K562 (cell line): ENCODE measurements around the gene FEV. TPM values are rescaled to one million over a fixed set of nuclear protein-coding genes. Genes with fewer than 3 reads are reported as not detected.

Experiments
- ATAC-seq: fragments of 200-7000 bp; cut with Tn5 transposase; 3 replicates; pipeline ENCODE4 v1.9.1; 2020; ENCODE audit warnings: moderate library complexity
- BruUV-seq: library from RNA; stranded (reverse); fragments of 400-500 nt; replicated peaks from 2 replicates; lab custom pipeline; 2021; lab: Mats Ljungman, UMichigan
- CTCF ChIA-PET: fragments of 300-600 bp; formaldehyde crosslinking; extraction: SDS; loops from one replicate; lab custom pipeline; 2021; ENCODE audit warnings: low intra/inter-chr PET ratio; lab: Yijun Ruan, JAX
- POLR2A ChIA-PET: fragments of 300-600, 350-650 bp; sonication (Branson Sonifier 250); formaldehyde crosslinking; extraction: SDS; loops from one replicate; lab custom pipeline; 2021; ENCODE audit warnings: antibody characterized with exemption, inconsistent platforms; lab: Yijun Ruan, JAX
- DNase-seq, 4 experiments: peaks; one replicate each; pipeline versions ENCODE4 v3.0.0 to v3.0.0-alpha.2; 2011 to 2018; ENCODE audit warnings: low spot score in 3 of 4, mixed read lengths in 3 of 4; ENCODE audit errors: extremely low read depth in 1 of 4
- FAIRE-seq: peaks from 2 replicates; lab custom pipeline; 2011; peaks lifted over from hg19 to GRCh38; lab: Jason Lieb, UNC
- H2AFZ ChIP-seq: 2 replicates; pipeline ENCODE4 v1.6.0; 2011; ENCODE audit warnings: low read depth, low read length, control low read depth, inconsistent platforms
- H3K27ac ChIP-seq: fragments of 200-600 bp; 3 replicates; pipeline ENCODE4 v1.8.0; 2011; ENCODE audit warnings: low read depth, mild to moderate bottlenecking, control low read depth, inconsistent platforms, low read length, moderate library complexity, mixed read lengths; ENCODE audit errors: extremely low read depth
- H3K27me3 ChIP-seq, 2 experiments: fragments of 300-600 bp in 1 of 2; 2 replicates in 1 of 2; 3 replicates in 1 of 2; pipeline versions ENCODE4 v1.6.0 to v1.8.0; 2011; ENCODE audit warnings: inconsistent platforms in 2 of 2, low read length in 2 of 2, mild to moderate bottlenecking in 1 of 2, mixed read lengths in 1 of 2, moderate library complexity in 1 of 2; ENCODE audit not compliant: control insufficient read depth in 2 of 2, insufficient read depth in 2 of 2
- H3K36me3 ChIP-seq: fragments of 300-600 bp; 3 replicates; pipeline ENCODE4 v1.8.0; 2011; ENCODE audit warnings: mild to moderate bottlenecking, low read length, inconsistent platforms; ENCODE audit not compliant: control insufficient read depth, insufficient read depth
- H3K4me1 ChIP-seq, 2 experiments: fragments of 200-600 bp in 1 of 2; replicated peaks in 1 of 2; 2 replicates in 1 of 2; 3 replicates in 1 of 2; pipeline versions ENCODE4 v1.5.1 to v1.8.0; 2011; ENCODE audit warnings: inconsistent platforms in 2 of 2, low read length in 2 of 2, mild to moderate bottlenecking in 1 of 2, mixed read lengths in 1 of 2, moderate library complexity in 1 of 2; ENCODE audit not compliant: control insufficient read depth in 2 of 2, insufficient read depth in 2 of 2
- H3K4me2 ChIP-seq: 2 replicates; pipeline ENCODE4 v1.6.1; 2011; ENCODE audit warnings: low read length, control low read depth, inconsistent platforms, mixed read lengths; ENCODE audit not compliant: insufficient read depth
- H3K4me3 ChIP-seq: fragments of 200-600 bp; sonication (generic), shearing (Covaris generic); 2 replicates; pipeline ENCODE4 v1.5.1; 2016; ENCODE audit warnings: control low read depth, inconsistent platforms
- H3K79me2 ChIP-seq: fragments of 200-600 bp; 3 replicates; pipeline ENCODE4 v1.8.0; 2011; ENCODE audit warnings: low read length, inconsistent platforms; ENCODE audit not compliant: control insufficient read depth, insufficient read depth
- H3K9ac ChIP-seq, 2 experiments: 2 replicates each; pipeline versions ENCODE4 v1.6.0 to v1.6.1; 2011; ENCODE audit warnings: low read depth in 2 of 2, low read length in 2 of 2, control low read depth in 1 of 2, inconsistent platforms in 1 of 2, mild to moderate bottlenecking in 1 of 2, mixed read lengths in 1 of 2; ENCODE audit not compliant: insufficient read depth in 1 of 2
- H3K9me1 ChIP-seq: one replicate; pipeline ENCODE4 v1.6.0; 2011; ENCODE audit warnings: inconsistent platforms, mild to moderate bottlenecking, low read length, moderate library complexity; ENCODE audit not compliant: control insufficient read depth, insufficient read depth
- H3K9me3 ChIP-seq: replicated peaks from 2 replicates; pipeline ENCODE4 v1.5.1; 2011; ENCODE audit warnings: low read depth, low read length, inconsistent platforms; ENCODE audit not compliant: control insufficient read depth, insufficient read depth
- H4K20me1 ChIP-seq: replicated peaks from 2 replicates; pipeline ENCODE4 v1.6.1; 2011; ENCODE audit warnings: low read length, inconsistent platforms, mixed read lengths; ENCODE audit not compliant: control insufficient read depth, insufficient read depth
- CC2D1A ChIP-seq: fragments of 450-650 bp; IDR thresholded peaks from 2 replicates; pipeline ENCODE4 v1.6.1; 2017; ENCODE audit warnings: mild to moderate bottlenecking
- CHD2 ChIP-seq: IDR thresholded peaks from 2 replicates; pipeline ENCODE4 v1.6.1; 2011; ENCODE audit warnings: low read depth, low read length
- CREB3L1 ChIP-seq: fragments of 450-650 bp; IDR thresholded peaks from 2 replicates; pipeline ENCODE4 v1.6.1; 2014; ENCODE audit warnings: low read depth, mild to moderate bottlenecking, moderate library complexity, borderline replicate concordance
- ETS2 ChIP-seq: IDR thresholded peaks from 2 replicates; pipeline ENCODE4 v1.6.1; 2016; ENCODE audit warnings: borderline replicate concordance, missing genetic modification characterization, mild to moderate bottlenecking, moderate library complexity, missing compliant biosample characterization; ENCODE audit not compliant: poor library complexity, severe bottlenecking
- HCFC1 ChIP-seq: IDR thresholded peaks from 2 replicates; pipeline ENCODE4 v1.6.1; 2012; ENCODE audit warnings: low read depth, low read length, improper control_type of control experiment
- HNRNPUL1 ChIP-seq: fragments of 200-400 bp; formaldehyde crosslinking; IDR thresholded peaks from 2 replicates; pipeline ENCODE4 v1.6.1; 2017; ENCODE audit warnings: low read length
- IRF9 ChIP-seq: fragments of 450-650 bp; IDR thresholded peaks from 2 replicates; pipeline ENCODE4 v1.6.1; 2016; ENCODE audit warnings: missing biosample characterization, missing genetic modification characterization
- LCOR ChIP-seq: sonication (generic); formaldehyde crosslinking; IDR thresholded peaks from 2 replicates; pipeline ENCODE4 v1.8.0; 2022; ENCODE audit warnings: mild to moderate bottlenecking, missing genetic modification reagents
- NRF1 ChIP-seq, 2 experiments: fragments of 450-650 bp; IDR thresholded peaks in 1 of 2; conservative IDR thresholded peaks in 1 of 2; 2 replicates each; pipeline ENCODE4 v1.6.1; 2014; ENCODE audit warnings: mild to moderate bottlenecking in 2 of 2
- RBFOX2 ChIP-seq: fragments of 200-400 bp; formaldehyde crosslinking; IDR thresholded peaks from 2 replicates; pipeline ENCODE4 v1.6.1; 2017; ENCODE audit warnings: low read depth, mild to moderate bottlenecking, low read length, moderate library complexity
- RBM22 ChIP-seq: fragments of 200-400 bp; formaldehyde crosslinking; IDR thresholded peaks from 2 replicates; pipeline ENCODE4 v1.6.1; 2018; ENCODE audit warnings: low read length, low read depth; ENCODE audit not compliant: poor library complexity, severe bottlenecking
- STAT5A ChIP-seq: IDR thresholded peaks from 2 replicates; pipeline ENCODE4 v1.6.1; 2012; ENCODE audit warnings: low read length, inconsistent platforms, borderline replicate concordance
- TRIM28 ChIP-seq: fragments of 450-650 bp; IDR thresholded peaks from 2 replicates; pipeline ENCODE4 v1.6.1; 2017
- U2AF1 ChIP-seq: fragments of 200-400 bp; formaldehyde crosslinking; optimal IDR thresholded peaks from 2 replicates; pipeline ENCODE3; 2017; ENCODE audit warnings: mild to moderate bottlenecking, low read depth, low read length, moderate library complexity
- ZNF23 ChIP-seq: fragments of 250-450 bp; sonication (Bioruptor Pico); IDR thresholded peaks from 2 replicates; pipeline ENCODE4 v1.4.0; 2020; ENCODE audit warnings: mild to moderate bottlenecking
- ZNF395 ChIP-seq: fragments of 200-800 bp; sonication (Bioruptor generic); IDR thresholded peaks from 2 replicates; pipeline ENCODE4 v1.6.1; 2017; ENCODE audit warnings: missing genetic modification characterization, missing compliant biosample characterization
- ZNF699 ChIP-seq: fragments of 250-450 bp; sonication (Bioruptor Pico); IDR thresholded peaks from 2 replicates; pipeline ENCODE4 v1.8.0; 2021; ENCODE audit warnings: mild to moderate bottlenecking, moderate library complexity; ENCODE audit not compliant: insufficient replicate concordance
- WGBS: fragments of 100-300 bp; shearing (Covaris generic); methylation state at CpG from one replicate; pipeline ENCODE4 v1.1.6; 2016; ENCODE audit warnings: low coverage, mixed read lengths; ENCODE audit not compliant: insufficient coverage; ENCODE audit errors: missing lambda C conversion rate; 5-methylcytosine and 5-hydroxymethylcytosine counted together
- in situ Hi-C: fragments of 300-500 bp; cut with MboI; formaldehyde crosslinking; loops from 4 replicates; pipeline ENCODE4 v1.15.0; 2018; ENCODE audit warnings: inconsistent platforms, mixed read lengths
- intact Hi-C: fragments of 100-400 bp; cut with micrococcal nuclease; formaldehyde crosslinking; loops from 2 replicates; pipeline ENCODE4 v1.14.2; 2022
- polyA plus RNA-seq, 8 experiments: library from polyadenylated mRNA; depleted of rRNA in 4 of 8; stranded (reverse) in 5 of 8; unstranded in 3 of 8; fragments of >200 nt; fragmentation: Nextera tagmentation in 2 of 8; fragmentation: Illumina TruSeq in 1 of 8; extraction: Ambion mirVana in 2 of 8; extraction: Trizol in 1 of 8; gene quantifications; 2 replicates each; pipeline versions ENCODE4 v1.2.1 to v1.2.3, GENCODE V29; 2011 to 2014; ENCODE audit warnings: inconsistent platforms in 1 of 8, missing spikeins in 1 of 8
- total RNA-seq, 7 experiments: library from RNA; depleted of rRNA in 6 of 7; stranded (reverse); fragments of >200 nt in 6 of 7; fragmentation: Illumina TruSeq in 2 of 7; extraction: Trizol in 2 of 7; gene quantifications; 2 replicates each; pipeline versions ENCODE4 v1.2.1 to v1.2.3, GENCODE V29; 2011 to 2021; ENCODE audit warnings: low replicate concordance in 1 of 7

The FEV gene
- total and polyA plus RNA-seq, 9 of the 15 experiments (the other 6 are each of a cell fraction or from before 2014, with no cell fraction given), result 0.08 to 1.6 (median 0.62) TPM; not detected in 1

- H3K9ac ChIP-seq, result peak overlapping the region; percentile 59 to 86; a peak in 3 of 4 replicates
- FAIRE-seq, result peak; percentile 88
- TF ChIP-seq CREB3L1, result no peak
- TF ChIP-seq ZNF699 (CRISPR knock-in tag), result no peak
- no peak for TF ChIP-seq HNRNPUL1
- TF ChIP-seq IRF9 (tag), result no peak
- TF ChIP-seq ZNF23 (CRISPR knock-in tag), result no peak
- TF ChIP-seq CC2D1A, result no peak
- no peak for TF ChIP-seq U2AF1
- TF ChIP-seq RBFOX2, result peak; percentile 69
- no peak for TF ChIP-seq RBM22
- TF ChIP-seq TRIM28, result no peak
- TF ChIP-seq ETS2, result no peak
- TF ChIP-seq LCOR (CRISPR knock-in tag), result peak; percentile 67; the same call in 1 of the 2 replicates
- peak; percentile 34; the same call in 1 of the 2 replicates for TF ChIP-seq HCFC1
- TF ChIP-seq ZNF395 (CRISPR knock-in tag), result no peak
- TF ChIP-seq NRF1 (conservative IDR thresholded peaks at IDR 0.05 in 1 of 2, IDR thresholded peaks at IDR 0.05 in 1 of 2), result peak; percentile 80 to 83
- TF ChIP-seq STAT5A, result no peak
- TF ChIP-seq CHD2, result no peak
Observed at GRCh38 chr2:218995972-218996711, 11.2 kb upstream of the FEV start.

More at GRCh38 chr2:218995972-218996711, 11.2 kb upstream of the FEV start:
- in situ Hi-C loops (no loop called here), intact Hi-C loops (loop anchor here (1.0 kb wide), 1 partner anchor 159 kb away; no protein-coding TSS in a partner anchor)
- Histone ChIP-seq H2AFZ (peak overlapping the region; percentile 96), H3K79me2 (no peaks in the 10 kb centered on the region), H3K36me3 (no peaks in the 10 kb centered on the region), H3K27ac (peak overlapping the region; percentile 33; the same call in 2 of the 3 replicates), H3K27me3 (peaks cover 0 to 36% of the 10 kb centered on the region in 2 experiments; a peak in 3 of 5 replicates), H3K9me1 (no peaks in the 10 kb centered on the region), H3K4me3 (peak overlapping the region; percentile 51), H3K4me2 (peak overlapping the region; percentile 82), H3K4me1 (peaks cover 12 to 33% of the 10 kb centered on the region in 2 experiments; a peak in 4 of 5 replicates), H4K20me1 (no peaks in the 10 kb centered on the region), H3K9me3 (no peaks in the 10 kb centered on the region)
- ATAC-seq (peak; percentile 97), DNase-seq (peak; percentile 89 to 92 (median 91))
- BruUV-seq, result no TSS peak
- WGBS, result 0% methylated on average over 9 of the region's 43 CpGs
- ChIA-PET CTCF (interaction anchor here (0.6 to 1.6 kb wide), 5 partner anchors 11 to 159 kb away, joined by 3 to 11 read pairs (median 5); partner anchors contain the start of gene FEV), POLR2A (interaction anchor here (0.6 to 1.1 kb wide), 2 partner anchors 18 to 149 kb away, joined by 3 read pairs; no protein-coding TSS in a partner anchor)
